A549 treated with CpdA at 1 μM for 4 hours (cell line): ENCODE results near the gene AXIN1. TPM values are rescaled to one million over a fixed set of nuclear protein-coding genes. Genes with fewer than 3 reads are reported as not detected.

Experiments used
- total RNA-seq: library from RNA; stranded (reverse); fragments of 200-300 nt; extraction: Qiagen RNA extraction; gene quantifications from 5 replicates; pipeline ENCODE4 v1.2.3, GENCODE V29; 2022; ENCODE audit warnings: low read depth

Gene AXIN1
- total RNA-seq, result 27.2 to 35.2 TPM (median 34.5 TPM) in 5 replicates

DNA sequence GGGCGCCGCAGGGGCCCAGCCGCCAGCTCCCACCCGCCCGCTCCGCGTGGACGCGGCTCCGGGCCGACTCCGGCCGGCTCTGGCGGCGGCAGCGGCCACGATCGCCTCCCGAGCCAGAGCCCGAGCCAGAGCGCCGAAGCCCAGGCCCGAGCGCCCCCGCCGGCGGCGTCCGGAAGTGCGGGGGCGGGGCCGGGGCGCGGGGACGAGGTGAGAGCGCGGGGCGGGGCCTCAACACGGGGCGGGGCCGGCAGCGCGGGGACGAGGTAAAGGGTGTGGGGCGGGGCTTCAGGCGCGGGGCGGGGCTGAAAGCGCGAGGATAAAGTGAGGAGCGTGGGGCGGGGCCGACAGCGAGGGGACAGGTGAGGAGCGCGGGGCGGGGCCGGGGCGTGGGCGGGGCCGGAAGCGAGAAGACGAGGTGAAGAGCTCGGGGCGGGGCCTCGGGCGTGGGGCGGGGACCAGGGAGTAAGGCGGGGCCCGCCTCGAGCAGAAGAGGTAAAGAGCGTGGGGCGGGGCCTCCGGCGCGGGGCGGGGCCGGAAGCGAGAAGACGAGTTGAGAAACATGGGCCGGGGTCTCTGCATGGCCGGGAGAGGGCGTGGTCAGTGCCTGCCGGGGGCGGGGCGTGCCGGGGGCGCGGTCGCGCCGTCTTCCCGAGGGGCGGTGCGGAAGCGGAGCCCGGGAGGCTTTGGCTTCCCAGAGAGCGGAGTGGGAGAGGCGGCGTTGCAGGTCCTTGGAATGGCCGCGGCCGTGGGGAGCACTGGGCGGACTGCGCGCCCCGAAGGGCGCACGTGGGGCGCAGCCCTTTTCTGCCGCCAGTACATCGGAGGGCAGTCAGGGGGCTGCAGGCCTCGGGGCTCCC lies at the start of gene AXIN1:
TSS of gene AXIN1 (minus strand) at position 177 of the 857 bp plus-strand sequence. CDS start 5,698 bp downstream, outside the sequence.

DNA sequence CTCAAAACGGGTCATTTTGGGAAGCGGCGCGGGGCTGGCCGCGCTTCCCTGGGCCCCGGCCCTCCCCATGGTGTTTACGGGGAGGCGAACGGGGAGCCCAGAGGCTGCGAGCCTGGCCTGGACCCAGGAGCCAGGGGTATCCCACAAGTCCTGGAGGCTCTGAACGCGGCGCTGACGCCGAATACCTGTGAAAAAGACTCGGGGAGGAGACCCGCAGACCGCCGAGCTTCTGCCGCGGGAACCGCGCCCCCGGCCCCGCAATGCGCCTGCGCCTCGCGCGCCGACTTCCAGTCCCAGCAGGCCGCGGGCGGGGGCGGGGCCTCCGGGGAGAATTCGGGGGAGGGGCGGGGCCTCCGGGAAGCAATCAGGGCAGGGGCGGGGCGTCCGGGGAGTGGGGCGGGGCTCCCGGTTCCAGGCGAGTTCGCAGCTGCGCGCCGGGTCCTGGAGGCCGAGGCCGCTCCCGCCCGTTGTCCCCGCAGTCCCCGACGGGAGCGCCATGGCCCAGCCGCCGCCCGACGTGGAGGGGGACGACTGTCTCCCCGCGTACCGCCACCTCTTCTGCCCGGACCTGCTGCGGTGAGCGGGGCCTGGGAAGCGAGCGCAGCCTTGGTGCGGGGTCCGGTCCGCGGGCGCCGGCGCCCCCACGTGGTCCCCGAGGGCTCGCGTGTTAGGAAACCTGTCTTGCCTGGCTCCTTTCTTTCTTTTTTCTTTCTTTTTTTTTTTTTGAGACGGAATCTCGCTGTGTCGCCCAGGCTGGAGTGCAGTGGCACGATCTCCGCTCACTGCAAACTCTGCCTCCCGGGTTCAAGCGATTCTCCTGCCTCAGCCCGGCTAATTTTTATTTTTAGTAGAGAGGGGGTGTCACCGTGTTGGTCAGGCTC lies 49.2 kb upstream of the AXIN1 start, which contains the start of gene DECR2:
TSS of gene DECR2 (plus strand) at position 418 of the 881 bp plus-strand sequence. CDS start at position 497, 79 bp downstream.

DNA sequence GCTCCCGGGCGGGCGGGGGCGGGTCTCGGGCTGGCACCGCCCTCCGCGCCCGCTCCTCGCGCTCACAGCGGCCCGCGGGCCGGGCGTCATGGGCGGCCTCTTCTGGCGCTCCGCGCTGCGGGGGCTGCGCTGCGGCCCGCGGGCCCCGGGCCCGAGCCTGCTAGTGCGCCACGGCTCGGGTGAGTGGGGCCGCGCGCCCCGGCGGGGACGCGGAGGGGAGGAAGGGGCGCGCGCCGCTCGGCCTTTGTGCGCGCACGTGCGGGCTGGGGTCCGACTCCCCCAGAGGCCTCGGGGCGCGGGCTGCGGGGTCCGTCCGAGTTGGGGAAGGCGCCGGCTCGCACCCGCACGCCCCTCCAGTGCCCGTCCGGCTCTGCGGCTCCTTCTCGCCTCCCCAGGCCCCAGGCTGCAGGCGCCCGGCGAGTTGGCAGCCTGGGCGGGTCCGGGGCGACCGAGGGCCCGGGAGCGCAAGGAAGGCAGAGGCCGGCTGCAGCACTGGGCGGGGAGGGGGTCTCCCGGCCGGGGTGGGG lies 44.7 kb upstream of the AXIN1 start, which contains the start of gene NME4:
TSS of gene NME4 (plus strand) at position 65 of the 527 bp plus-strand sequence. CDS start at position 89, 24 bp downstream.

DNA sequence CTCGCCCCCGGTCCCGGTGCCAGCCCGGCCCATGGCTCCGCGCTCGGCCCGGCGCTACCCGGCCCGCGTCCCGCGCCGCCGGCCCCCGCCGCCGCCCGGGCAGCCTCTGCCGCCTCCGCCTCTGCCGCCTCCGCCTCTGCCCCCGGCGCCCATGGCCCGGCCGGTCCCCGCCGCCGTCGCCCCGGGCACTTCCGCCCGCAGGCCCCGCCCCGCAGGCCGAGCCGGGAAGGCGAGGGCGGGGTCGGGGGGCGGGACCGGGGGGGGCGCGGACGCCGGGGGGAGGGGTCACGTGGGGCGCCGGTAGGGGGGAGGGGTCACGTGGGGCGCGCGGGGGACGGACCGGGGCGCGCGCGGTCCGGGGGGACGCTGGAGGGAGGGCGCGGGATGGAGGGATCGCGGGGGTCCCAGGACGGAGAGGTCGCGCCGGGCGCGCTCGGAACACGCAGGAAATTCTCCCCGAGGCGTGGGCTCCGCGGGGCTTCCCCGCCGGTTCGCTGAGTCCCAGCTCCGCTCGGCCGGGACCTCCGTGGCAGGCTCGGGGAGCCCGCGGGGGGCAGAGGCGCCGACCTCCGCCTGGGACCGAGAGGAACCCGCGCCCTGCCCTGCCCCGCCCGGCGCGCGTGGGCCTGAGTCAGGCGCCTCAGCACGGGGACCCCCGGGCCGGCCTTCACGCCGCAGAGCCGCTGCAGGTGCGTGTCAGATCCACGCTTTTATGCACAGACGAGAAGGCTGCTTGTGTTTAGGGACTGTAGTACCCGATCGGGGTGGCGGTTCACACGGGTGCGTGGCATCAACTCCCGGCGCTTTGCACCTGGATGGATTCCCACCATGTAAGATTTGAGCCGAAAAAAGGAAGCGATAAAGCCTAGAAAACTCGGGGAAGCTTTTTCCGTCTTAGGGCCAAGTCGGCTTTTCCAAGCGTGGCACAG lies 29.5 kb upstream of the AXIN1 start, which contains the start of gene PGAP6:
TSS of gene PGAP6 (minus strand) at position 190 of the 929 bp plus-strand sequence. CDS start at position 33, 157 bp downstream.

GRCh38 chr16:370443-370842 lies 17.9 kb upstream of the AXIN1 start, which contains the start of gene MRPL28:
Gene MRPL28 (minus strand): TSS chr16:370538. CDS start chr16:370218, 320 bp downstream.

GRCh38 chr16:283033-283805 lies 69.3 kb downstream of the AXIN1 start, which contains the start of gene PDIA2:
Gene PDIA2 (plus strand): TSS chr16:283164. CDS start chr16:283170, 6 bp downstream.

DNA sequence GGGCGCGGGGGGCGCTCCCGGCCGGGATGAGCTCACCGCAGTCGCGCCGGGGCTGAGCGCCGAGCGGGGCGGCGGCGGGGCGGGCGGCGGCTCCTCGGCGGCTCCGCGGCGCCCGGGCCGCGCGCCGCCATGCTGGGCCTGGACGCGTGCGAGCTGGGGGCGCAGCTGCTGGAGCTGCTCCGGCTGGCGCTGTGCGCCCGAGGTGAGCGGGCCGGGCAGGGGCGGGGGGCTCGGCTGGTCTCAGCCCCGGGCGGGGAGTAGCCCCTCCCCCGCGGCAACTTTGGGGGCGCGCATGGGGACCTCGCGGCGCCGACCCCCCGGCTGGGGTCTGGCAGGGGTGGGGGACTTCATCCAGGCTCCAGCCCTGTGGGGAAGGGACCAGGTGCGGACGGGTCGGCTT lies 72.0 kb downstream of the AXIN1 start, which contains the start of gene ARHGDIG:
TSS of gene ARHGDIG (plus strand) at position 40 of the 400 bp plus-strand sequence. CDS start at position 130, 90 bp downstream.

GRCh38 chr16:275786-276232 lies 76.7 kb downstream of the AXIN1 start, which contains the start of gene RGS11:
Gene RGS11 (minus strand): TSS chr16:275944. CDS start chr16:275911, 33 bp downstream.

Other genes with a start within 250 kb of the AXIN1 start
- 23.1 to 31.0 TPM (median 30.2 TPM) in 5 replicates for gene NPRL3, start 214.1 kb downstream of the AXIN1 start, total RNA-seq
- gene HBZ, start 200.1 kb downstream of the AXIN1 start, total RNA-seq, result 0.13 TPM in 1 of 5 replicates, not detected in the others
- not detected in 5 replicates for gene HBM, start 186.7 kb downstream of the AXIN1 start, total RNA-seq
- 0.27 to 0.53 TPM (median 0.40 TPM) in 3 of 5 replicates, not detected in the others for gene HBA2, start 179.8 kb downstream of the AXIN1 start, total RNA-seq
- gene HBA1, start 176.0 kb downstream of the AXIN1 start, total RNA-seq, result 0.91 to 1.6 TPM (median 1.3 TPM) in 5 replicates
- 4.6 to 8.4 TPM (median 7.2 TPM) in 5 replicates for gene HBQ1, start 172.3 kb downstream of the AXIN1 start, total RNA-seq
- 46.2 to 59.0 TPM (median 55.7 TPM) in 5 replicates for gene LUC7L, start 123.3 kb downstream of the AXIN1 start, total RNA-seq
- 43.8 to 50.6 TPM (median 45.5 TPM) in 5 replicates for gene FAM234A, start 117.9 kb downstream of the AXIN1 start, total RNA-seq
- 3.7 to 5.5 TPM (median 4.1 TPM) in 5 replicates for gene RGS11, start 76.8 kb downstream of the AXIN1 start, total RNA-seq
- gene ARHGDIG, start 72.1 kb downstream of the AXIN1 start, total RNA-seq, result 1.8 to 3.8 TPM (median 2.5 TPM) in 5 replicates
- gene PDIA2, start 69.6 kb downstream of the AXIN1 start, total RNA-seq, result 0.23 to 0.89 TPM (median 0.57 TPM) in 4 of 5 replicates, not detected in the other
- 114 to 137 TPM (median 122 TPM) in 5 replicates for gene MRPL28, start 17.8 kb upstream of the AXIN1 start, total RNA-seq
- 22.4 to 38.6 TPM (median 36.8 TPM) in 5 replicates for gene PGAP6, start 29.3 kb upstream of the AXIN1 start, total RNA-seq
- gene NME4, start 44.5 kb upstream of the AXIN1 start, total RNA-seq, result 265 to 436 TPM (median 422 TPM) in 5 replicates
- gene DECR2, start 49.2 kb upstream of the AXIN1 start, total RNA-seq, result 19.3 to 29.5 TPM (median 28.7 TPM) in 5 replicates
- gene RAB11FIP3, start 72.9 kb upstream of the AXIN1 start, total RNA-seq, result 17.3 to 23.6 TPM (median 20.1 TPM) in 5 replicates
- 45.7 to 81.9 TPM (median 75.8 TPM) in 5 replicates for gene CAPN15, start 175.0 kb upstream of the AXIN1 start, total RNA-seq
- 0.08 to 0.20 TPM (median 0.09 TPM) in 3 of 5 replicates, not detected in the others for gene PRR35, start 207.7 kb upstream of the AXIN1 start, total RNA-seq
- gene NHLRC4, start 214.3 kb upstream of the AXIN1 start, total RNA-seq, result 0.12 to 0.23 TPM (median 0.21 TPM) in 5 replicates
- gene PIGQ, start 217.2 kb upstream of the AXIN1 start, total RNA-seq, result 28.6 to 41.6 TPM (median 36.3 TPM) in 5 replicates
- gene RAB40C, start 237.3 kb upstream of the AXIN1 start, total RNA-seq, result 13.7 to 19.3 TPM (median 16.9 TPM) in 5 replicates